WTC11 (cell line): ENCODE results near the gene USP15. TPM values are rescaled to one million over a fixed set of nuclear protein-coding genes. Genes with fewer than 3 reads are reported as not detected.

Experiments
- ATAC-seq: fragments of 200-7000 bp; cut with Tn5 transposase; 2 replicates; pipeline ENCODE4 v1.10.0; 2021; ENCODE audit warnings: mild to moderate bottlenecking, moderate library complexity
- CTCF ChIA-PET: fragments of 300-600 bp; sonication (Branson Sonifier 250); formaldehyde crosslinking; loops from one replicate; lab custom pipeline; 2021; ENCODE audit warnings: antibody characterized with exemption; lab: Charles Lee
- POLR2A ChIA-PET: fragments of 350-600 bp; sonication (Branson Sonifier 250); formaldehyde crosslinking; loops from one replicate; lab custom pipeline; 2021; ENCODE audit warnings: antibody characterized with exemption; lab: Charles Lee
- DNase-seq: peaks from one replicate; pipeline ENCODE4 v3.0.0; 2021; ENCODE audit warnings: low spot score
- H3K27ac Mint-ChIP-seq: 2 replicates; pipeline ENCODE4 v1.8.0; 2021; ENCODE audit warnings: mixed read lengths
- H3K27me3 Mint-ChIP-seq: 2 replicates; pipeline ENCODE4 v1.8.0; 2021; ENCODE audit warnings: low read depth, mild to moderate bottlenecking, moderate library complexity, mixed read lengths
- H3K36me3 Mint-ChIP-seq: 2 replicates; pipeline ENCODE4 v1.8.0; 2021; ENCODE audit warnings: mixed read lengths
- H3K4me1 Mint-ChIP-seq: 2 replicates; pipeline ENCODE4 v1.8.0; 2022; ENCODE audit warnings: mixed read lengths
- H3K4me3 Mint-ChIP-seq: 2 replicates; pipeline ENCODE4 v1.8.0; 2021; ENCODE audit warnings: mild to moderate bottlenecking, moderate library complexity, mixed read lengths
- H3K9me3 Mint-ChIP-seq: 2 replicates; pipeline ENCODE4 v1.8.0; 2021; ENCODE audit warnings: mixed read lengths
- ATF1 ChIP-seq: sonication (generic); formaldehyde crosslinking; IDR thresholded peaks from 2 replicates; pipeline ENCODE4 v1.8.1; 2023; ENCODE audit warnings: mild to moderate bottlenecking, moderate library complexity, missing genetic modification reagents
- CDX4 ChIP-seq: fragments of 250-450 bp; sonication (Bioruptor Pico); IDR thresholded peaks from 2 replicates; pipeline ENCODE4 v1.9.0; 2021; ENCODE audit warnings: moderate library complexity, mild to moderate bottlenecking, inconsistent platforms, borderline replicate concordance
- CTCF ChIP-seq: fragments of 200-600 bp; IDR thresholded peaks from 2 replicates; pipeline ENCODE4 v1.8.0; 2022; ENCODE audit warnings: antibody characterized with exemption
- EMX1 ChIP-seq: fragments of 250-450 bp; sonication (Bioruptor Pico); IDR thresholded peaks from 2 replicates; pipeline ENCODE4 v1.8.0; 2021; ENCODE audit warnings: mild to moderate bottlenecking
- GRHL2 ChIP-seq: fragments of 250-450 bp; sonication (Bioruptor Pico); IDR thresholded peaks from 2 replicates; pipeline ENCODE4 v1.8.0; 2022; ENCODE audit warnings: mild to moderate bottlenecking, moderate library complexity; ENCODE audit not compliant: insufficient replicate concordance, severe bottlenecking
- HMGA2 ChIP-seq: fragments of 250-450 bp; sonication (Bioruptor Pico); IDR thresholded peaks from 2 replicates; pipeline ENCODE4 v1.4.0; 2021; ENCODE audit warnings: mild to moderate bottlenecking, moderate library complexity
- KAT7 ChIP-seq: sonication (generic); formaldehyde crosslinking; IDR thresholded peaks from 2 replicates; pipeline ENCODE4 v1.8.1; 2023; ENCODE audit warnings: missing genetic modification reagents, mild to moderate bottlenecking, borderline replicate concordance
- NFE2L1 ChIP-seq: sonication (generic); formaldehyde crosslinking; IDR thresholded peaks from 2 replicates; pipeline ENCODE4 v1.8.1; 2023; ENCODE audit warnings: missing genetic modification reagents
- RORB ChIP-seq: fragments of 250-450 bp; sonication (Bioruptor Pico); IDR thresholded peaks from 2 replicates; pipeline ENCODE4 v1.9.0; 2021; ENCODE audit warnings: mild to moderate bottlenecking
- SP1 ChIP-seq: sonication (generic); formaldehyde crosslinking; conservative IDR thresholded peaks from 2 replicates; pipeline ENCODE4 v1.8.1; 2022; ENCODE audit warnings: missing genetic modification reagents
- STAT6 ChIP-seq: sonication (generic); formaldehyde crosslinking; conservative IDR thresholded peaks from 2 replicates; pipeline ENCODE4 v1.8.1; 2023; ENCODE audit warnings: mild to moderate bottlenecking, low read depth, missing genetic modification reagents, moderate library complexity
- TP53 ChIP-seq: sonication (generic); formaldehyde crosslinking; IDR thresholded peaks from 2 replicates; pipeline ENCODE4 v1.8.1; 2023; ENCODE audit warnings: mild to moderate bottlenecking, missing genetic modification reagents
- USF2 ChIP-seq: sonication (generic); formaldehyde crosslinking; IDR thresholded peaks from 2 replicates; pipeline ENCODE4 v1.8.1; 2023; ENCODE audit warnings: mild to moderate bottlenecking, missing genetic modification reagents, moderate library complexity
- ZNF232 ChIP-seq: sonication (generic); formaldehyde crosslinking; IDR thresholded peaks from 2 replicates; pipeline ENCODE4 v1.8.0; 2022; ENCODE audit warnings: mild to moderate bottlenecking, missing genetic modification reagents
- ZNF425 ChIP-seq: fragments of 250-450 bp; sonication (Bioruptor Pico); conservative IDR thresholded peaks from 2 replicates; pipeline ENCODE4 v1.9.0; 2021; ENCODE audit warnings: mild to moderate bottlenecking
- ZNF512 ChIP-seq: sonication (generic); formaldehyde crosslinking; IDR thresholded peaks from 2 replicates; pipeline ENCODE4 v1.8.1; 2022; ENCODE audit warnings: missing genetic modification reagents, borderline replicate concordance
- total RNA-seq: library from RNA; stranded (reverse); gene quantifications from 3 replicates; pipeline ENCODE4 v1.2.3, GENCODE V29; 2021

Gene USP15
- total RNA-seq, 1 experiment from 2014 or later: 37.2 TPM

GRCh38 chr12:62233805-62234204 is 26.4 kb upstream of the USP15 start:
- Mint-ChIP-seq H3K27ac (no peak overlapping the region), H3K36me3 (no peaks in the 10 kb centered on the region), H3K9me3 (peaks cover 16% of the 10 kb centered on the region), H3K27me3 (no peaks in the 10 kb centered on the region), H3K4me3 (no peak overlapping the region), H3K4me1 (no peaks in the 10 kb centered on the region)
- TF ChIP-seq GRHL2 (no peak), STAT6 (CRISPR knock-in tag) (no peak), EMX1 (no peak), HMGA2 (CRISPR knock-in tag) (no peak), SP1 (CRISPR knock-in tag) (no peak), NFE2L1 (CRISPR knock-in tag) (no peak), RORB (CRISPR knock-in tag) (no peak), CDX4 (CRISPR knock-in tag) (no peak), ATF1 (CRISPR knock-in tag) (no peak)
- DNase-seq: no peak
- ATAC-seq: no peak
- CTCF ChIA-PET: no interaction called here
- POLR2A ChIA-PET: no interaction called here

- DNase-seq: no peak
- no peak overlapping the region for H3K27ac Mint-ChIP-seq
- H3K4me1 Mint-ChIP-seq: peaks cover 5% of the 10 kb centered on the region
- peaks cover 12% of the 10 kb centered on the region for H3K9me3 Mint-ChIP-seq
- no peak overlapping the region for H3K4me3 Mint-ChIP-seq
- no peaks in the 10 kb centered on the region for H3K27me3 Mint-ChIP-seq
- no peaks in the 10 kb centered on the region for H3K36me3 Mint-ChIP-seq
- ATAC-seq: no peak
- CTCF ChIA-PET: interaction anchor here (1.7 kb wide), 1 partner anchor 29 kb away, joined by 4 read pairs; no protein-coding TSS in a partner anchor
- POLR2A ChIA-PET: no interaction called here
- no peak for TF ChIP-seq ZNF512 (CRISPR knock-in tag)
- TF ChIP-seq STAT6 (CRISPR knock-in tag): no peak
- TF ChIP-seq ZNF232: no peak
Observed at GRCh38 chr12:62239571-62239970, 20.6 kb upstream of the USP15 start.

- Mint-ChIP-seq H3K27me3 (no peaks in the 10 kb centered on the region), H3K36me3 (no peaks in the 10 kb centered on the region), H3K9me3 (no peaks in the 10 kb centered on the region), H3K4me3 (no peak overlapping the region), H3K27ac (no peak overlapping the region), H3K4me1 (peaks cover 4% of the 10 kb centered on the region)
- ChIA-PET POLR2A (no interaction called here), CTCF (interaction anchor here (1.1 to 2.1 kb wide), 2 partner anchors 12 to 188 kb away, joined by 3 to 7 read pairs; partner anchors contain the start of gene USP15)
- DNase-seq (no peak), ATAC-seq (no peak)
- no peak for TF ChIP-seq TP53 (CRISPR knock-in tag)
- TF ChIP-seq RORB (CRISPR knock-in tag): no peak
- TF ChIP-seq EMX1: no peak
- no peak for TF ChIP-seq SP1 (CRISPR knock-in tag)
- TF ChIP-seq CTCF: no peak
- TF ChIP-seq ZNF425: no peak
- TF ChIP-seq USF2 (CRISPR knock-in tag): no peak
- no peak for TF ChIP-seq KAT7
Observed at GRCh38 chr12:62247281-62248045, 12.7 kb upstream of the USP15 start.
